GM13977 (cell line): ENCODE data around the gene NMD3.

Experiments
- DNase-seq: peaks from one replicate; pipeline ENCODE4 v3.0.0; 2012; ENCODE audit warnings: low spot score
- in situ Hi-C: fragments of 300-500 bp; cut with MboI; formaldehyde crosslinking; loops from one replicate; pipeline ENCODE4 v1.12.0; 2022; ENCODE audit warnings: low sequenced_read_pairs, low pct_unique_long_range_greater_than_20kb, mixed read lengths, inconsistent platforms; ENCODE audit not compliant: unreplicated experiment
- TF ChIP-seq, protein P1 (sequence below): IDR thresholded peaks from 2 replicates; pipeline ENCODE4 v1.5.1; 2012; ENCODE audit warnings: mild to moderate bottlenecking, control low read depth; ENCODE audit not compliant: insufficient read depth; ENCODE audit errors: extremely low read depth, missing control alignments

The NMD3 gene

DNA sequence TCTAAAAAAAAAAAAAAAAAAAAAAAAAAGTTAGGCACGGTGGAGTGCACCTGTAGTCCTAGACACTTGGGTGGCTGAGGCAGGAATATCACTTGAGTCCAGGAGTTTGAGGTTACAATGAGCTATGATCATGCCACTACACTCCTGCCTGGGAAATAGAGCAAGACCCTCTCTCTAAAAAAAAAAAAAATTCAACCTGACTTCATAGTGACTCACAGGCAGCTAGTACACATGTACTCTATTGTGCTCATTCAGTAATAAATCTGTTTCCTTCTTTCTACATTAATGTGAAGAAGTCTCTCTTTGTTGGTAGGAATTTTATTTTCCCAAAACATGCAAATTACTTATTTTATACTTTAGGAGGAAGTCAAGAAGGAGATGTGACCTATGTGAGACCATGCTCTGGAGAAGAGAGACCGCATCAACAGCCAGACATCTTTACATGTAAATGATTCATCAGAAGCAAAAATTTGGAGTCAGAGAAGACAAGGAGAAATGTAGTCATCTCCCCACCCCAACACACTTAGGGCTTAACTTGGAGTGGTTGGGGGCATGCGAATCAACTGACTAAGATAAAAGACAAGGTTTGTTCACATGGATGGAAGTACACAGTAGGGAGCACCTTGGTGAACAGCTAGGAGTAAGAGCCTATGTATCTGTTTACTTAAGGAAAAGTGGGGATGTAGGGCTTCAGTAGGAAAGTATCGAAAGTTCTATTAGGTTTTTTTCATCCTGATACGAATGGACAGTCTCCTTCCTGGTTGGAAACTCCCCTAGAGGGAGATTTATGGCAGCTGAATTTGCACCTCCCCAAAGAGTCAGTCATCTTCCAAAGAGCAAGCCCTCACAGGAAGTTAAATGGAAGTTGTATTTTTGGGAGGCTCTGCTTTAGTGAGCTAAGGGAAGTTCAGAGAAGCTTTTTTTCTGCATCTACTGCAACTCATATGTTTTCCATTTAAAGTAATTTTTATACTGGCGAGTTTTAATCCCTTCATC, 23.0 kb upstream of the NMD3 start:
- in situ Hi-C loops: no loop called here
- TF ChIP-seq, protein P1, sequence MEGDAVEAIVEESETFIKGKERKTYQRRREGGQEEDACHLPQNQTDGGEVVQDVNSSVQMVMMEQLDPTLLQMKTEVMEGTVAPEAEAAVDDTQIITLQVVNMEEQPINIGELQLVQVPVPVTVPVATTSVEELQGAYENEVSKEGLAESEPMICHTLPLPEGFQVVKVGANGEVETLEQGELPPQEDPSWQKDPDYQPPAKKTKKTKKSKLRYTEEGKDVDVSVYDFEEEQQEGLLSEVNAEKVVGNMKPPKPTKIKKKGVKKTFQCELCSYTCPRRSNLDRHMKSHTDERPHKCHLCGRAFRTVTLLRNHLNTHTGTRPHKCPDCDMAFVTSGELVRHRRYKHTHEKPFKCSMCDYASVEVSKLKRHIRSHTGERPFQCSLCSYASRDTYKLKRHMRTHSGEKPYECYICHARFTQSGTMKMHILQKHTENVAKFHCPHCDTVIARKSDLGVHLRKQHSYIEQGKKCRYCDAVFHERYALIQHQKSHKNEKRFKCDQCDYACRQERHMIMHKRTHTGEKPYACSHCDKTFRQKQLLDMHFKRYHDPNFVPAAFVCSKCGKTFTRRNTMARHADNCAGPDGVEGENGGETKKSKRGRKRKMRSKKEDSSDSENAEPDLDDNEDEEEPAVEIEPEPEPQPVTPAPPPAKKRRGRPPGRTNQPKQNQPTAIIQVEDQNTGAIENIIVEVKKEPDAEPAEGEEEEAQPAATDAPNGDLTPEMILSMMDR: no peak
- DNase-seq: no peak

DNA sequence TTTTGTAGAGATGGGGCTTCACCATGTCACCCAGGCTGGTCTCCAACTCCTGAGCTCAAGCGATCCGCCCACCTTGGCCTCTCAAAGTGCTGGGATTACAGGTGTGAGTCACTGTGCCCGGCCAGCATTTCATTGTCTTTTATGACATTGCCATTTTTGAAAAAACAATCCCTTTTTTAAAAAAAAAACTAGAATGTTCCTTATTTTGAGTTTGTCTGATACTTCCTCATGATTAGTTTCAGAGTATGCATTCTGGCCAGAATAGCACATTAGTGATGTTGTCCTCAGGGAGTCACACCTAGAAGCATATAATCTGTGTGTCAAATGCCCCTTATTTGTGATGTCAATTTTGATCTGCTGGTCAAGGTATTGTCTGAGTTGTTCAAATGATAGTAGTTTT, 21.2 kb upstream of the NMD3 start:
- TF ChIP-seq, protein P1: no peak
- no peak for DNase-seq
- in situ Hi-C loops: no loop called here

DNA sequence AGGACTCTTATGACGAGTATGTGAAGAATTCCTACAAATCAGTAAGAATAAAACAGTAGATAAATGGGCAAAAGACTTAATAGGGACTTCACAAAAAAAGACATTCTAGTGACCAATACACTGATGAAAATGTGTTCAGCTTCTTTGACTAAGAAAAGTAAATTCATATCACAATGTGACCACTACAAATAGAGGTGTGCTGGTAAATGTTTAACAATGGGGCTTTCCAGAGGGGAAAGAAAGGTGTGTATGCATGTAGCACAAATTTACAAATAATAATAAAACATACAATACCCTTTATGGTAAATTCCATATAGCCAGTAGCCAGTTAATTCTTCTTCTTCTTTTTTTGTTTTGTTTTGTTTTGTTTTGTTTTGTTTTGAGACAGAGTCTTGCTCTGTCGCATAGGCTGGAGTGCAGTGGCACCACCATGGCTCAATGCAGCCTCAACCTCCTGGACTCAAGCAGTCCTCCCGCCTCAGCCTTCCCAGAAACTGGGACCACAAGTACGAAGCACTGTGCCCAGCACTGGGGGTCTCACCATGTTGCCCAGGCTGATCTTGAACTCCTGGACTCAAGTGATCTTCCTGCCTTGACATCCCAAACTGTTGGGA, 17.5 kb upstream of the NMD3 start:
- no peak for DNase-seq
- in situ Hi-C loops: no loop called here
- TF ChIP-seq, protein P1: no peak

DNA sequence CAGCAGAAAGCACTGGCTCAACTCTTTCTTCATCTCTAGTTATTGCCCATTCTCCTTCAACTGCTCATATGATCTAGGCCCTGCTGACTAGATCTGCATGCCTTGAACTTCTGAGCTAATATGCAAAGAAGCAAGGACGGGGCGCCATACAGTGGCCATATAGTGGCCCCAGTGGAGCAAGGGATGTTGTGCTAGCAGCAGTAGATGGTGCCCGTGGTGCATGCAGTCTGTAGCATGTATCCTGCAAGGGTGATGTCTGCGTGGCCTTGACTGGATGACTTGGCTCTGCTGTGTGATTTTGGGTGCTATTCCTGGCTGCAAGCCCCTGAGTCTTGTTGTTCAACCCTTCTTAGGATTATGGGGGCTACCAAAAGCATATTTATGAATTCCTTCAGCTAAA, 12.2 kb upstream of the NMD3 start:
- TF ChIP-seq, protein P1: no peak
- DNase-seq: no peak
- in situ Hi-C loops: no loop called here

DNA sequence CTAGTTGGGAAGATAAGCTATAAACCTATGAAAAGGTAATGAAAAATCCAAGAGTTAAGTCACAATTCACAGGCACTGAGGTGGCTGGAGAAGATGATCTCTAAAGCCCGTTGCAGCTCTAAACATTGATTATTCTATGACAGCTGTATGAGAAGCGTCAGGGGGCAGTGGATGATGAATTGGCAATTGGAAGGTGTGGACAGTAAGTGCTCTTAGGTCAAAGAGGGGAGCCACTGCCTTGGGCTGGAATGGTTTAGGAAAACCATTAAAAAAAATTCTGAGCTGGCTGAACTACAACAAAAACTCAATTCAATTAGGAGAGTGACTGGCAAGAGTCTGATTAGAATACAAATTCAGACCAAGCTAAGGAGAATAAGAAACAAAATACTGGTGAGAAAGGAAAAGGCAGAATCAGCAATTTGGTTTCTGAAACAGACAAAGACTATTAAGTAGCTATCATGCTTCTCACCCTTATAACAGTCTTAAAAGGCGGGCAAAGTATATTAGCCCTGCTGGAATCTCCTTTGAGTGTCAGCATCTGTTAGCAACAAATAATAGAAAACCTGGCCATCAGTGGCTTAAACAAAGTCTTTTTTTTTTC, 8.8 kb upstream of the NMD3 start:
- TF ChIP-seq, protein P1: no peak
- DNase-seq: no peak
- in situ Hi-C loops: no loop called here

DNA sequence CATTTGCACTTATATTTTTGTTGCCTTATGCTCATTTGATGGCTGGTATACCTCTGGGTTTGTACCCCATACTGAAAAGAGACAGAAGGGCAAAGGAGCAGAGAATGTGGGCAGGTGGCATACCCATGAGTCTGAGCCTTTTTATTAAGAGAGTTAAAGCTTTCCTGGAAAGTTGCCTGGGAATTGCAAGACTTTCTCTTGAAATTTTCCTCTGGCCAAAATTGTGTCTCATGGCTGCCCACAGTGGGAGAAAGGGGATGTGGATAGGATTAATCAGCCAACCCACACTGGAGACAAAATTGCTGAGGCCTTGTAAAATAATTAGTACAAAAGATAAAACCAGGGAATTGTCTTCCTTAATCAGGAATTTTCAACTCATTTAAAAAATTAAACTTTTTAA, 8.2 kb upstream of the NMD3 start:
- TF ChIP-seq, protein P1: no peak
- no peak for DNase-seq
- in situ Hi-C loops: no loop called here
